IMR-90 (cell line): ENCODE results near the gene AFDN. TPM values are rescaled to one million over a fixed set of nuclear protein-coding genes. Genes with fewer than 3 reads are reported as not detected.

ENCODE experiments used
- ATAC-seq: fragments of 200-7000 bp; cut with Tn5 transposase; 2 replicates; pipeline ENCODE4 v1.9.1; 2020; ENCODE audit warnings: low read depth, mild to moderate bottlenecking, moderate library complexity
- BruUV-seq: library from RNA; stranded (reverse); fragments of 400-500 nt; replicated peaks from 2 replicates; lab custom pipeline; 2021; lab: Mats Ljungman, UMichigan
- CTCF ChIA-PET: fragments of 300-600 bp; formaldehyde crosslinking; extraction: SDS; loops from one replicate; lab custom pipeline; 2021; ENCODE audit warnings: antibody characterized with exemption; lab: Yijun Ruan, JAX
- POLR2A ChIA-PET: fragments of 300-600 bp; sonication (Branson Sonifier 250); formaldehyde crosslinking; loops from one replicate; lab custom pipeline; 2022; ENCODE audit warnings: antibody characterized with exemption; ENCODE audit not compliant: unreplicated experiment; lab: Charles Lee
- DNase-seq: peaks from one replicate; pipeline ENCODE4 v3.0.0; 2013
- H2AFZ ChIP-seq: replicated peaks from 2 replicates; pipeline ENCODE3; 2013; ENCODE audit warnings: low read length, mild to moderate bottlenecking; ENCODE audit not compliant: poor library complexity
- H2AK5ac ChIP-seq: 2 replicates; pipeline ENCODE4 v1.6.1; 2013; ENCODE audit warnings: low read depth, low read length, inconsistent platforms
- H2AK9ac ChIP-seq: replicated peaks from 2 replicates; pipeline ENCODE3; 2013; ENCODE audit warnings: mild to moderate bottlenecking, low read depth, low read length, moderate library complexity; ENCODE audit not compliant: poor library complexity
- H2BK120ac ChIP-seq: 2 replicates; pipeline ENCODE4 v1.6.1; 2013; ENCODE audit warnings: low read depth, low read length, inconsistent platforms
- H2BK15ac ChIP-seq: 3 replicates; pipeline ENCODE4 v1.6.1; 2013; ENCODE audit warnings: low read depth, low read length, inconsistent platforms
- H2BK20ac ChIP-seq: 2 replicates; pipeline ENCODE4 v1.6.1; 2013; ENCODE audit warnings: low read depth, mild to moderate bottlenecking, inconsistent platforms, low read length, moderate library complexity
- H2BK5ac ChIP-seq: 2 replicates; pipeline ENCODE4 v1.6.1; 2013; ENCODE audit warnings: mild to moderate bottlenecking, low read depth, low read length, inconsistent platforms; ENCODE audit not compliant: poor library complexity, severe bottlenecking
- H3K14ac ChIP-seq: replicated peaks from 2 replicates; pipeline ENCODE4 v1.6.1; 2013; ENCODE audit warnings: low read depth, low read length, inconsistent platforms
- H3K18ac ChIP-seq: 2 replicates; pipeline ENCODE4 v1.6.1; 2013; ENCODE audit warnings: low read depth, low read length, control low read depth
- H3K23ac ChIP-seq: 2 replicates; pipeline ENCODE4 v1.6.1; 2013; ENCODE audit warnings: low read depth, low read length, inconsistent platforms
- H3K27ac ChIP-seq: 2 replicates; pipeline ENCODE4 v1.5.1; 2013; ENCODE audit warnings: mild to moderate bottlenecking, control low read depth, low read length; ENCODE audit not compliant: insufficient read depth
- H3K27me3 ChIP-seq: 2 replicates; pipeline ENCODE4 v1.6.1; 2013; ENCODE audit warnings: low read length; ENCODE audit not compliant: control insufficient read depth, insufficient read depth
- H3K36me3 ChIP-seq: 2 replicates; pipeline ENCODE4 v1.6.1; 2013; ENCODE audit warnings: low read length, mixed read lengths; ENCODE audit not compliant: control insufficient read depth, insufficient read depth
- H3K4ac ChIP-seq: 2 replicates; pipeline ENCODE4 v1.6.1; 2013; ENCODE audit warnings: low read depth, low read length, inconsistent platforms
- H3K4me1 ChIP-seq: 2 replicates; pipeline ENCODE4 v1.6.1; 2013; ENCODE audit warnings: low read length, mixed read lengths; ENCODE audit not compliant: control insufficient read depth, insufficient read depth
- H3K4me2 ChIP-seq: 2 replicates; pipeline ENCODE4 v1.6.1; 2013; ENCODE audit warnings: low read depth, mild to moderate bottlenecking, control low read depth, low read length, moderate library complexity
- H3K4me3 ChIP-seq: 2 replicates; pipeline ENCODE4 v1.5.1; 2013; ENCODE audit warnings: low read depth, mild to moderate bottlenecking, control low read depth, low read length, moderate library complexity; ENCODE audit not compliant: insufficient read depth
- H3K56ac ChIP-seq: 2 replicates; pipeline ENCODE4 v1.6.1; 2013; ENCODE audit warnings: low read length, inconsistent platforms; ENCODE audit not compliant: insufficient read depth; ENCODE audit errors: extremely low read depth
- H3K79me1 ChIP-seq, 2 experiments: 2 replicates each; pipeline ENCODE4 v1.6.1; 2013; ENCODE audit warnings: low read length in 2 of 2, inconsistent platforms in 1 of 2, low read depth in 1 of 2
- H3K9ac ChIP-seq: 2 replicates; pipeline ENCODE4 v1.6.1; 2013; ENCODE audit warnings: low read depth, low read length, control low read depth
- H3K9me1 ChIP-seq: 2 replicates; pipeline ENCODE4 v1.6.1; 2013; ENCODE audit warnings: low read length, inconsistent platforms; ENCODE audit not compliant: insufficient read depth
- H3K9me3 ChIP-seq: 2 replicates; pipeline ENCODE4 v1.6.1; 2013; ENCODE audit warnings: low read length; ENCODE audit not compliant: control insufficient read depth, insufficient read depth
- H4K20me1 ChIP-seq: 2 replicates; pipeline ENCODE4 v1.6.1; 2013; ENCODE audit warnings: low read length, inconsistent platforms; ENCODE audit not compliant: insufficient read depth
- H4K5ac ChIP-seq: 2 replicates; pipeline ENCODE4 v1.6.1; 2013; ENCODE audit warnings: mild to moderate bottlenecking, low read depth, low read length, control low read depth
- H4K8ac ChIP-seq, 2 experiments: 2 replicates each; pipeline ENCODE4 v1.6.1; 2013; ENCODE audit warnings: low read depth in 2 of 2, low read length in 2 of 2, control low read depth in 1 of 2, inconsistent platforms in 1 of 2
- H4K91ac ChIP-seq: 2 replicates; pipeline ENCODE4 v1.6.1; 2013; ENCODE audit warnings: low read depth, low read length, inconsistent platforms; ENCODE audit not compliant: insufficient read depth
- CEBPB ChIP-seq: IDR thresholded peaks from 2 replicates; pipeline ENCODE4 v1.6.1; 2012; ENCODE audit warnings: low read depth, low read length, improper control_type of control experiment
- CHD1 ChIP-seq: IDR thresholded peaks from 2 replicates; pipeline ENCODE4 v1.6.1; 2012; ENCODE audit warnings: low read depth, low read length, improper control_type of control experiment
- CTCF ChIP-seq: conservative IDR thresholded peaks from 2 replicates; pipeline ENCODE4 v1.5.1; 2012; ENCODE audit warnings: mild to moderate bottlenecking, low read depth, low read length, improper control_type of control experiment
- MAFK ChIP-seq: IDR thresholded peaks from 2 replicates; pipeline ENCODE4 v1.6.1; 2012; ENCODE audit warnings: low read depth, low read length, improper control_type of control experiment
- MAZ ChIP-seq: IDR thresholded peaks from 2 replicates; pipeline ENCODE4 v1.6.1; 2012; ENCODE audit warnings: low read depth, mild to moderate bottlenecking, low read length, improper control_type of control experiment, moderate library complexity, borderline replicate concordance
- MXI1 ChIP-seq: IDR thresholded peaks from 2 replicates; pipeline ENCODE4 v1.6.1; 2012; ENCODE audit warnings: low read depth, mild to moderate bottlenecking, low read length, moderate library complexity, borderline replicate concordance
- NFE2L2 ChIP-seq: fragments of 150-350 bp; IDR thresholded peaks from 2 replicates; pipeline ENCODE4 v1.6.1; 2016; ENCODE audit warnings: low read depth, mild to moderate bottlenecking, low read length
- POLR2A ChIP-seq: IDR thresholded peaks from 2 replicates; pipeline ENCODE4 v1.6.1; 2012; ENCODE audit warnings: mild to moderate bottlenecking, low read depth, low read length
- SMC3 ChIP-seq: fragments of 150-350 bp; IDR thresholded peaks from 2 replicates; pipeline ENCODE4 v1.6.1; 2016; ENCODE audit warnings: low read depth, mild to moderate bottlenecking, antibody characterized with exemption, low read length, moderate library complexity
- WGBS, 2 experiments: methylation state at CpG; one replicate each; pipeline versions ENCODE4 v1.1.5 to v1.1.7; 2013; ENCODE audit warnings: missing lambda C conversion rate in 2 of 2; ENCODE audit not compliant: insufficient read length in 1 of 2; ENCODE audit errors: extremely low coverage in 2 of 2; 5-methylcytosine and 5-hydroxymethylcytosine counted together
- dilution Hi-C: fragments of 300-500 bp; cut with HindIII; formaldehyde crosslinking; loops from one replicate; pipeline ENCODE4 v1.14.3; 2018; ENCODE audit warnings: low sequenced_read_pairs; ENCODE audit not compliant: unreplicated experiment
- in situ Hi-C: fragments of 300-500 bp; cut with MboI; formaldehyde crosslinking; loops from 3 replicates; pipeline ENCODE4 v1.14.3; 2019; ENCODE audit warnings: low sequenced_read_pairs, inconsistent platforms, mixed read lengths
- intact Hi-C: fragments of 100-400 bp; cut with micrococcal nuclease; formaldehyde crosslinking; loops from 2 replicates; pipeline ENCODE4 v1.10.0; 2022
- polyA plus RNA-seq, 3 experiments: library from polyadenylated mRNA; depleted of rRNA; stranded (reverse); fragments of >200 nt; gene quantifications; 2 replicates each; pipeline ENCODE4 v1.2.3, GENCODE V29; 2012; ENCODE audit warnings: low replicate concordance in 1 of 3
- total RNA-seq: library from RNA; depleted of rRNA; stranded (reverse); fragments of >200 nt; gene quantifications from 2 replicates; pipeline ENCODE4 v1.2.3, GENCODE V29; 2012
- TF ChIP-seq, protein P1 (sequence below): fragments of 150-350 bp; IDR thresholded peaks from 2 replicates; pipeline ENCODE4 v1.6.1; 2017; ENCODE audit warnings: mild to moderate bottlenecking, antibody characterized with exemption, low read length, low read depth

Gene AFDN
- total and polyA plus RNA-seq, 2 of the 4 experiments (the other 2 are of a cell fraction) = 11.6 to 20.8 TPM

DNA sequence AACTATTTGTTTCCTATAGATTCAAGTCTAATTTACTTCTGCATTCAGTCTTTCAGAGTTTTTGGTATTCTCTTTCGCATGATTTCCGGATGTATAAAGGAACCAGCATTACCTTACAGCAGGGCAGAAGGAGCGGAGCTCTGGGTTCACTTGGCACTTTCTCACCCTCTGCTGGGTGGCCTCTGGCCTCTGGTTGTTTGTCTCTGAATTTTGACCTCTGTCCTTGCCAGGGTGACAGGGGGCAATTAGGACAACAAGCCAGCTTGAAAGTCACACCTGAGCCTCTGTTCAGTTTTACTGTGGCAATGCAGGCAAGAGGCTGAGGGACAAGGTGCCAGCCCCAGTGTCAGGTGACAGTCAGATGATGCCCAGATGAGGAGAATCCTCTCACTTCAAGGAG, 101.4 kb downstream of the AFDN start:
- no peak overlapping the region for H2BK120ac ChIP-seq
- ATAC-seq = no peak
- no peak overlapping the region for H3K27ac ChIP-seq
- H4K5ac ChIP-seq = no peak overlapping the region
- H3K4me1 ChIP-seq = no peaks in the 10 kb centered on the region; the same call in 1 of the 2 replicates
- no peaks in the 10 kb centered on the region for H4K20me1 ChIP-seq
- TF ChIP-seq MAFK (no peak), MXI1 (no peak), MAZ (no peak), SMC3 (no peak), CEBPB (no peak), CHD1 (no peak), POLR2A (no peak), CTCF (no peak), NFE2L2 (no peak)
- TF ChIP-seq, protein P1, sequence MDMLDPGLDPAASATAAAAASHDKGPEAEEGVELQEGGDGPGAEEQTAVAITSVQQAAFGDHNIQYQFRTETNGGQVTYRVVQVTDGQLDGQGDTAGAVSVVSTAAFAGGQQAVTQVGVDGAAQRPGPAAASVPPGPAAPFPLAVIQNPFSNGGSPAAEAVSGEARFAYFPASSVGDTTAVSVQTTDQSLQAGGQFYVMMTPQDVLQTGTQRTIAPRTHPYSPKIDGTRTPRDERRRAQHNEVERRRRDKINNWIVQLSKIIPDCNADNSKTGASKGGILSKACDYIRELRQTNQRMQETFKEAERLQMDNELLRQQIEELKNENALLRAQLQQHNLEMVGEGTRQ = no peak
- CTCF ChIA-PET = no interaction called here
- no peak overlapping the region for H3K4ac ChIP-seq
- no peak overlapping the region for H3K9ac ChIP-seq
- no peaks in the 10 kb centered on the region for H3K79me1 ChIP-seq
- dilution Hi-C loops (no loop called here), in situ Hi-C loops (no loop called here), intact Hi-C loops (no loop called here)
- no peak overlapping the region for H2AFZ ChIP-seq
- H2AK5ac ChIP-seq = no peak overlapping the region
- H4K91ac ChIP-seq = no peak overlapping the region
- no peak for DNase-seq
- POLR2A ChIA-PET = no interaction called here
- BruUV-seq = no TSS peak
- H3K4me3 ChIP-seq = no peak overlapping the region
- peaks cover 9% of the 10 kb centered on the region for H3K36me3 ChIP-seq
- H3K23ac ChIP-seq = no peak overlapping the region
- H3K56ac ChIP-seq = no peak overlapping the region
- H4K8ac ChIP-seq = no peak overlapping the region
- no peak overlapping the region for H2BK15ac ChIP-seq
- no peak overlapping the region for H2AK9ac ChIP-seq
- peaks cover 4% of the 10 kb centered on the region for H3K9me1 ChIP-seq
- H3K27me3 ChIP-seq = no peaks in the 10 kb centered on the region
- no peaks in the 10 kb centered on the region for H3K9me3 ChIP-seq
- H3K4me2 ChIP-seq = no peak overlapping the region
- no peak overlapping the region for H2BK5ac ChIP-seq
- H3K14ac ChIP-seq = no peak overlapping the region
- WGBS, 2 experiments = no CpG with 5 or more reads among the region's 3 CpGs
- H3K18ac ChIP-seq = no peak overlapping the region
- H2BK20ac ChIP-seq = no peak overlapping the region
